Measurements from ENCODE around the gene IGFBP5.

Gene IGFBP5, protein sequence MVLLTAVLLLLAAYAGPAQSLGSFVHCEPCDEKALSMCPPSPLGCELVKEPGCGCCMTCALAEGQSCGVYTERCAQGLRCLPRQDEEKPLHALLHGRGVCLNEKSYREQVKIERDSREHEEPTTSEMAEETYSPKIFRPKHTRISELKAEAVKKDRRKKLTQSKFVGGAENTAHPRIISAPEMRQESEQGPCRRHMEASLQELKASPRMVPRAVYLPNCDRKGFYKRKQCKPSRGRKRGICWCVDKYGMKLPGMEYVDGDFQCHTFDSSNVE

DNA sequence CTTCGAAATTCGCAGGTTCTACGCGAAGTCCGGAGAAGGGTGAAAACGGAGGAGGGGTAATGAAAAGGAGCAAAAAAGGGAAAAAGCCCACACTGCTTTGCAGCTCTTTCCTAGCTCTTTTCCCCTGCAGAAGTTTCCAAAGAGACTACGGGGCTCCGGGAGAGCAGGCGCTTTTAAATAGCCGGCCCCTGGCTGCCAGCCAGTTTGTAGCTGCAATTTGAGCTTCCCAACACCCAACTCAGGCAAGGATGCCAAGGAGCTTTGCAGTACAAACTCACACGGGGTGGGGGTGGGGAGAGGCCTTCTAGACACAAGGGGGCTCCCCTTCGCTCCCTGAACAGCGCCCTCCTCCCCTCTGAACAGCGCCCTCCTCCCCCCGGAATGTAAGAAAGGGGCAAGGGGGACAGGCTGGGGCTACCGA lies at the start of gene IGFBP5:
Gene IGFBP5 (minus strand): TSS at position 149 of the 421 bp plus-strand sequence. CDS start 774 bp downstream, outside the sequence.
- DNase-seq = peak; percentile 71 to 90 (median 83)

DNA sequence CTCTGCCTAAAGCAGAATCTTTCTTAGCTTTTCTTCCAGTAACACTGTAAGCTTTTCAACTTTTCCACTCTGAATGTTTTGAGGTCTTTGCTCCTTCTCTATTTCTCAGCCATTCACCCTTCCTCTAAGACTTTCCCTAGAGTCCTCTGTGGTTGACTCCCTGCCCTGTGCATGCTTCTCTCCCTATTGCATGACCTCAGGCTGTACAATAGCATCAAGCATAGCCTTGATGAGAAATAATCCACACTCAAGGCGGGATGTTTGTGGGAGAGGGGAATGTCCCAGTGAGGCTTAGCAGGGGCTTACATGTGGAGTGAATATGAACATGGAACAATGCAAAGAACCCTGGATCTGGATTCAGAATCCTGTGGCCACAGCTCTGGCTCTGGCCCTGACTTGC lies 48.4 kb upstream of the IGFBP5 start:
- no peak for DNase-seq

DNA sequence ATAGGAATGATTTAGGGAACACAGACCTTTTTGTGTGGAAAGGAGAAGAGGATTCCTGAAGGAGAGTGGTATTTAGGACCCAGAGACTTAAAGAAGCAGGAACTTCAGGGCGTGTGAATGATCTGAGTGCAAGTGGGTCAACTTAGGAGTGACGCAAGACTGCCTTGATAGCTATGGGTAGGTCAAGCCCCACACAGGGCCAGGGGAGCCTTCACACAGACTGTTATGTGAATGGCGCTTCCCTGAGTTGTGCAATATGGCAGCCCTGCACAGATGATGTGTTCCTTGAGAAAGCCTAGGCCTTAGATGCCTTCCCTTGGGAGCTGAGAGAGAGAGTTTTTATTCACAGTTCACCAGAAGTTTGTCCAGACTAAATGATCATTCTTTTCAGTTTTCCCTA lies 47.1 kb upstream of the IGFBP5 start:
- no peak for DNase-seq

DNA sequence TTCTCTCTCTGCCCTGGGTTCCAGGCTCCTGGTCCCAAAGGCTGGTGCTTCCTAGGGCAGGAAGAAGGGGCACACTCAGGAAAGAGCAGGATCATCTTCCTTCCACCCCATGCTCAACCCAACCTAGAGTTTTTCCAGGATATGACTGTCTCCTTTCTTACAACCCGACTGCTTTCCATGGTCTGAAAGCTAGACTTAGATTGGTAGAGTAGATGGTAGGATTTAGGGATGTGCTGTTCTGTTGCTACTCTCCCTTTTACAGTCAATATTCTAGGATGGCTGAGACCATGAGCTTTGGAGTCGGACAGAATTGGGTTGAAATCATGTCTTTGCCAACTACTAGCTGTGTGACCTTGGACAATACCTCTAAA lies 45.9 kb upstream of the IGFBP5 start:
- no peak for DNase-seq

DNA sequence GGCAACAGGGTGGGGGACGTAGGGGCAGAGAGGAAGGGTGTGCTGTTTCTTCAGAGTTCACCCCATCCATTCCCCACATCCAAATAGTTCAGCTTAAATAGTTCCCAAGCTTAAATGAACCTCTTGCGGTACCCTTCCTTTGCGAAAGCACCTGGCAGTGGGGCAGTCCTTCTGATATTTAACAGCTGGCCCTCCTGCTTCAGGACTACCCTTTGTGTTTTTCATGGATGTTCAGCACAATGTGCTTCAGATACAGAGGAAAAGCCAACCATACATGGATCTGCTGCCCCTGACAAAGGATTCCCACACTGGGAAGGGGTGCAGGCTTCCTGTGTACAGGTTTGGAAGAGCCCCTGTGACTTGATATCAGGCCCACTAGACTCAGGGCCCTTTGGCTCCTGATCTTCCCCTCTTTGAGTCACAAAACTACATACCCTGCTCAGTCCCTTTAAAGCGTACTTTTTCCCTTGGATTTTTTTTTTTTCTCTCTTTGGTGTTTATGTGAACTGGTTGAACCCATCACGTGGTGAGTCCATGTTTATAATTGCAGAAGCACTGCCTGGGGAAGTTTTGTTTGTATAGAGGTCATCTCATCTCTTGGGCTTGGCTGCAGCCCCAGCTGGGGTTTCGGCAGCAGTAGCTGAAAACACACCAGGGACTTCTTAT lies 45.3 kb upstream of the IGFBP5 start:
- DNase-seq = peak in 1 of 3 experiments; percentile 8

DNA sequence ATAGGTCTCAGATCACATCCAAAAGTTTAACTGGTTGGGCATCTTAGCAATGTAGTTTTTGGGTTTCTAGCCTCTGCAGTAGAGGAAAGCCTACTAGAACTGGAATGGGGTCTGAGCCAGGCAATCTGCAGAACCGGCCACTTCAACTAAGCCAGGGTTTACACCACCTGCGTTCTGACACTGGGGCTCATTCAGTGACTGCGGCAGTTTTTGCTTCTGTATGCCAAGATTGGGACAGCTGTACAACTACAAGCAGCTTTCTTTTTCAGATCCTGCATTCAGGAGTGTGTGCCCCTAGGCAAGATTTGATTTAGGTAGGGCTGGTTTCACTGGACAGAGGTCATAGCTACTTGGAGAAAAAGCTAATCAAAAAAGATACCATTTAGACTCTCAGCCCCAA lies 43.7 kb upstream of the IGFBP5 start:
- DNase-seq = peak in 2 of 3 experiments; percentile 12 to 50

DNA sequence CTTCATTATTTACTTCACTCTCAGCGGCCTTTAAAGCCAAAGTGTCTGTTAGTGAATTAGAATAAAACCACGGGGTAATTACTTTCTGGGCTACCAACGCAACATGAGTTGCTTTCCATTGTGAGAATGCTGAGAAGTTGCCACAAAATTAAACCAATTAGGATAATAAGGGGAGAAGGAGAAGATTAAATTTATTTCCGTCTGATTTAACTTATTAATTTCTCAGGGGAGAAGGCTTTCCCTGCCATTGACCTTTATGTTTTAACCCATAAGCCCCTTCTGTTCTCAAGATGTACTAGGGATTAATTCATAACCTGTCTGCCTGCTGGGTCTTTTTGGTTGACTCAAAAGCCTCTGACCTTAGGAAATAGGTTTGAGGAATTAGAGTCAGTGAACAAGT lies 42.3 kb upstream of the IGFBP5 start:
- peak in 1 of 3 experiments; percentile 26 for DNase-seq

DNA sequence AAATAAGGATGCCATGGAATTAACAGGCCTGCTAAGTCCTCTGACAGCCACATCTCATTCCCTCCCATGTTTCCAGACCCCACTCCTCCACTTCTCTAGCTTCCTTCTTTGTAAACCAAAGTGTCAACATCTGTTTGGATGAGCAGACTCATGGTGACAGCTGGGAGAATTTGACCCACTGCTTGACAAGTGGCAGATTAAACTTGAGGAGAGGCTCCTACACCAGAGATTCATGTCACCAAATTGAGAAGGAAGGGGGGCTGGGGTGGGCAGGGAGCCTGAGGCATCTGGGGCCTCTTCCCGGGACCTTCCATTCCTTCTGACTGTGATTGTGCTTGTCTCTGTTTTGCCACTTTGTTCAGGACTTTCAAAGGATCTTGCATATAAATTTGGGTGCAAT lies 41.0 kb upstream of the IGFBP5 start:
- DNase-seq = no peak

DNA sequence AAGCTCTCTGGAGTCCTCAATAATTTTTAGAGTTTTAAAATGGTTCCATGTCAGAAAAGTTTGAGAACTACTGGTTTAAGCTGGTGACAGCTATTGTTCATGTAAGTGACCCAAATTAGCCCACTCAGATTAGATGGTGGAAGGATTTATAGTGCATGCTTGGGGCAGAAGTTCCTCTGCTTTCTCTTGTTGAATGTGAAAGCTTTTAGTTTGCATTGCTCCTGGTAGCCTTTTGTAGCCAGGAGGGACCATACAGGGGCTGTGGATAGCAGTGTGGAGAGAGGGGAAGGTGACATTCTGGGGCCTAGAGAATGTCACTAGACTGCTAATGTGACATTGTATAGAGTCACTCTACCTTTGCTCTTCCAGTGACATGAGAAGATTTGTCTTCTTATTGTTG lies 40.3 kb upstream of the IGFBP5 start:
- DNase-seq = no peak

DNA sequence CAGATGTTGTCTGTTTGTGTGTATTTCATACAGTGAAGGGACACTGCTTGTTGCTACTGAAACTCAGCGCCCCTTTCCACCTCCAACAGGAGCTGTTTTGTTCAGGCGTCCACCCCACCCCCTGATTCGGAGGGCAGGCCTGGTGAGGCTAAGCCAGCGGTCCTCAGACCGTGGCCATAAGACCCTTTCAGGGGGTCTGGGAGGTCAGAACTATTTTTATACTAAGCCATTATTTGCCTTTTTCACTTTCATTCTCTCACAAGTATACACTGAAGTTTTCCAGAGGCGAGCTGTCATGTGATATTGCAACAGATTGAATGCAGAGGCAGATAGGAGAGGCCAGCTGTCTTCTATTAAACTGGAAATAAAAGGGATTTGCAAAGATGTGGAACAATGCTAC lies 39.7 kb upstream of the IGFBP5 start:
- DNase-seq = no peak

DNA sequence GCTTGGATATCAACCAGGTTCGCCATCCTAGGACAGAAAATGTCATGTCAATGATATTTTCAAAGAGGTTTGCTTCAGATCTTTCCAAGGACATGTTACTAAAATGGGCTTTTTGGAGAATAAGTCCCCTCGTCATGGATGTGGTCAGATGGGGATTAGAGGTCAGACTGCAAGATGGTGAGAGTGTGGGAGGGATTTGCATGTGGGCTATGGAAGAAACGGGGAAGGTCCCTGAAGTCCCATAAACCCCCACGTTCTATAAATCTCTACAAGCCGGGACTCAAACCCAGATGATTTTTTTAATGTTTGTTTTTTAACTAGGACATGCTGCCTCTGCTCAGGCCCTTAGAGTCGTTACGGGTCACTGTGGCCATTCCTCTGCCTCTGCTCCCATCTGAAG lies 37.7 kb upstream of the IGFBP5 start:
- no peak for DNase-seq

DNA sequence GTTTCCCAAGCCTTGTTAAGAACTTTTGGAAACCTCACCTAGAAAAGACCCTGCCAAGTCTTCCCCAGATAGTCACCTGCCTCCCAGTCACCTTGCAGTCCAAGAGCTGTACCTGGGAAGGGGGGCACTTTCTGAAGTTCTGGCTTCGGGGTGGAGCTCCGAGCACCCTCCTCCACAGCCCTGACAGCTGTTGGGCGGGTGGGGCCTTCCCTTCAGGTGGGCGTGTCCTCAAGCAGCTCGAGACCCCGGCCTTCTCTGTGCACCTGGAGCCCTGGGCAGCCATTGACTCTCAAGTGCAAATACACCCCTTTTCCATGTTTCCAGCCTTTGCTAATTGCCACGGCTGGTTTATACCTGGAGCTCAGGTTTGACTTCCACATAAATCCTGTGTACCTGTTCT lies 37.0 kb upstream of the IGFBP5 start:
- peak in 2 of 3 experiments; percentile 44 to 73 for DNase-seq

DNA sequence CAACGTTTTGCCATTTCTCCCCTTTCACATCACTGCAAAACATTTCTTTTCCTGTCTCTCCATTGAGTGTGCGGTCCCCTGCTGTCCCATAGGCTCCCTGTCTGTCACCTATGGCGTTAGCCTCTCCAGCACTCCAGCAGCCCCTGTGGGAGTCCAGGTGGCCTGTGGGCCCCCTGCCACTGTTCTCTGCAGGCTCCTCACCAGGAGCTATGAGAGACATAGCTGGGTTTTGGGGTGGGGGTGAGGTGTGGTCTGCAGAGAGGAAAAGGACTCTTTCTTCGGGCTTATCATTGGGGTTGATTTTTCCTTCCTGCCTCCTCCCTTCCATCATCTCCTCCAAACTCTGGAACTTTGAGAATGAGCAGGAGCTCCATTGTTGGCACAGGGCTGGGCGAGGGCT lies 36.1 kb upstream of the IGFBP5 start:
- no peak for DNase-seq

DNA sequence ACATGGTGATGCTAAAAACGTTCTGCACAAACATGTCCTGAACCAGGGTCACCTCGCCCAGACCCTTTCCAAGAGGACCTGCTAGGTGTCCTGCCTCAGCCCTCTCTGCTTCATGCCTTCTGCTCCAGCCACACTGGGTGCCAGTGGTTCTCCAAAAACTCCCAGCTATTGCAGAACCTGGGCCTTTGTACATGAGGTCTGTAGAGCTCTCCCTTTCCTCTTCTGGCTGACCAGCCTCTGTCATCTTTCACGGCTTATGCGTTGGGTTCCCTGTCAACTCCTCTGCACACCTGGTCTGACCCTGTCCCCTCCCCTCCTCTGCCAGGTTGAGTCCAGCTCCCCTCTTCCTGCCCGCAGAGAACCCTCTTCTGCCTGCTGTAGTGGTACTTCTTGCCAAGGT lies 35.5 kb upstream of the IGFBP5 start:
- no peak for DNase-seq

DNA sequence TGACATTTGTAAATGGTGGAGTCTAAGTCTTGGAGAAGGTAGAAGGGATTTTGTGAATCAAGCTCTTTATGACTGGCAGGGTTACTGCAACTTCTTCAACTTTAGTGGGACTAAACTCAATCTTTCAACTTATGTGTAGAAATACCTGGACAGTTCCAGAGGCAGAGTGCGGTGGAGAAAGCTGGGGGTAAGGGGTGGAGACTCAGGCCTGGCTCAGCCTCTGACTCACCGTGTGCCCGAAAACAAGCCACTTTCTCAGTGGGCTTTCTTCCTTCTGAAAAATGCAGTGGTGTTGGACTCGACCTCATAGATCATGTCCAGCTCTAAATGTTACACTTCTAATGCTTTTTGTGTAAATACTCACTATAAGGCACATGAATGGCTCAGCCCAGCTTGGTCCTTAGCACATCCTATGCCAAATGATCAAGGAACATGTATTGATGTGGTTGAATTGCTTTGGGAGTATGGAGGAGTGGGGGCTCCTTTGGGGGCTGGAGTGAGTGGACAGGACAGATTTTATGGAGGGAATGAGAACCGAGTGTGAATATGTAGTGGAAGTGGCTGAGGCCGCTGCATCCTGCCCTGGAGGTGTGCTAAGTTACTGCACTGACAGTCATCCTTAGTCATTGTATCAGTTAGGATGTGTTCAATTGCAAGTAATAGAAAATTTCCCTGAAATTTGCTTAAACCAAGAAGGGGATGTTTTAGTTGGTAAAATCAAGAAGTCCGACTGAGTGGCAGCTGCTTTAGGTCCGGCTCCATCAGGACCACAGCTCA lies 32.2 kb upstream of the IGFBP5 start:
- DNase-seq = no peak

DNA sequence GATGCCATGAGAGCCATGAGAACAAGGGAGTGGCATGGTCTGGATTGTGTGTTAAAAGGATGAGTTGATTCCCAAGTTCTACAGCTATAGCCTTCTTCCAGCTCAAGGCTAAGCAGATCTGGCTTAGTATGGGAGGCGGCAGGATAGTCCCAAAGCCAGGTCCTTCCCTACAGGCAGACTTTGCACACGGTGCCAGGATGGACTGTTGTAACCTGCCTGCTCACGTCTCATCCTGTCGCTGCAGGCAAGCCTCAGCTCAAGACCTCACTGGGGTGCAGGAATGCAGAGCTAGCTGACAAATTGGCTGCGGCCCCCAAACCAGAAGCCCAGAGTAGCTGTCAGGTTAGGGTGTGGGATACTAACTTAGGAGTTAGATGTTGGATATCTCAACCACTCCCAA lies 28.8 kb upstream of the IGFBP5 start:
- DNase-seq = no peak

DNA sequence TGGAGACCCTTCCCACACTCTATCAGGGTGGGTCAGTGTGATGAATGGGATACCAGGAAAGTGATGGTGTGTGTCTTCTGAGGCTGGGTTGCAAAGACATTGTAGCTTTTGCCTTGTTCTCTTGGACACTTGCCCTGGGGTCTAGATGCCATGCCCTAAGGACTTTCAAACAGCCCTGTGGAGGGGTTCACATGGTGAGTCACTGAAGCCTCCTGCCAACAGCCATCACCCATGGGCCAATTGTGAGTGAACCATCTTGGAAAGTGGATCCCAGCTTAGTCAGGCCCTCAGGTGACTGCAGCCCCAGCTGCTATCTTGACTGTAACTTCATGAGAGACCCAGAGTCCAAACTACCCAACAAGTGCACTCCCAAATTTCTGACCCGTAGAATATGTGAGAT lies 25.8 kb upstream of the IGFBP5 start:
- no peak for DNase-seq

DNA sequence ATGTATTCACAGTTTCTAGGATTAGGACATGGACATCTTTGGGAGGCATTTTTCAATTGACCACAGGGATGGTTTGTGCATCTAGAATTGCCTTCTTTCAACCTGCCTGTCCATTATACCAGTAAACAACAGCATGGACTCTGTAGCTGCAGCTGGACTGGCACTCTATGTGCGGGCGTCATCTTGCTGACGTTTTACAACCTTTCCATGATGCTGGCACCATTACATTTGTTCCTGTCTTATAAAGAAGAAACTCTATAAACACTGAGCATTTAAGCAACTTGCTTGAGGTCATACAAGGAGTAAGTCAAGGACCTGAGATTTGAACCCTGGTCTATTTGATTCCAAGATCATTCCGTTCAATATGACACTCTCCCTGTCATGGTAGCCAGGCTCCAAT lies 25.4 kb upstream of the IGFBP5 start:
- no peak for DNase-seq

DNA sequence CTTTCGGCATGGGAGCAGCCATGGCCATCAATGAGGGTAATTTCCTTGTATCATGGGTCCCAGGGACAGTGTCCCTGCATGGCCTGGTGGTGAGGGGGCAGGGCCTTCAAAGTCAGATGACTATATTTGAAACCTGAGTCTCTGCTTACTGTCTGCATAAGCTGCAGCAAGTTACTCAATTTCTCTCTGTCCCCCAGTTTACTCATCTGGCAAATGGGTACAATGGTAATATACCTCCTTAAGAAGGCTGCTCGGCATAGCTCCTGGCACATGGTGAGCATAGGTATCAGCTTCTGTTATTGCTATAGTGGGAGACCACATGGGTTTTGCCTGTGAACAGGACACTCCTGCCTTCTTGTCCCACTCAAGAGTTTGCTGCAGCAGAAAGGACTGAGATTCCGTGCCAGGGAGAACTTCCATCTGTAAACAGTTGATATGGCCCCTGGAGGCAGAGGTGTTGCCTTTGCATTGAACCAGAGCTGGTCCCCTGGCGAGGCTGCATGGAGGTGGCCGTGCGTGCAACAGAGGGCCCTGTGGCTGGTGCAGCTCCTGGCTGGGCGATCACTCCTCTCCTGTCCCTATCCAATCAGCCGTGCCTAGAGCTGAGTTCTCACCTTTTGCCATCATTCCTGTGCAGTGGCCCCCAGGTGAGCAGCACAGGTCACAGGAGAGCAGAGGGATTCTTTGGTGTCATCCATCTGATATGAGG lies 22.7 kb upstream of the IGFBP5 start:
- DNase-seq = no peak

DNA sequence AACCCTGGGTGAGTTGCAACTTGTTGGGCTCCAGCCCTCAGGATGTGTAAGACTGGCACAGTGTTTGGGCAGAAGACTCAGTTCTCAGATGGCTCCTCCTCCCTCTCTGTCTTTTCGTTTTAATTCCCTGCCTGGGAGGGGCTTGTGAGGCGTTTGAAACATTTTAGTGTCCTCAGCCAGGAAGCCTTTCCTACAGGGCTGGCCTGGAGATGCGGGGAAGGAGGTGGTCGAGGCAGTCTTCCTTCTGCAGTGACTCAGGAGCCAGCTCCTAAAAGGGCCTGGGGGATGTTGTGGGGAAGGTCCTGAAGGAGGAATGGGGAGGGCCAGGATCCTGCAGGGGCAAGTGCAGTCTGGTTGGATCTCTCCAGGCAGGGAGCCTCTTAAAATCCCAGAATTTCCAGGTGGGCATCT lies 22.1 kb upstream of the IGFBP5 start:
- DNase-seq = no peak

DNA sequence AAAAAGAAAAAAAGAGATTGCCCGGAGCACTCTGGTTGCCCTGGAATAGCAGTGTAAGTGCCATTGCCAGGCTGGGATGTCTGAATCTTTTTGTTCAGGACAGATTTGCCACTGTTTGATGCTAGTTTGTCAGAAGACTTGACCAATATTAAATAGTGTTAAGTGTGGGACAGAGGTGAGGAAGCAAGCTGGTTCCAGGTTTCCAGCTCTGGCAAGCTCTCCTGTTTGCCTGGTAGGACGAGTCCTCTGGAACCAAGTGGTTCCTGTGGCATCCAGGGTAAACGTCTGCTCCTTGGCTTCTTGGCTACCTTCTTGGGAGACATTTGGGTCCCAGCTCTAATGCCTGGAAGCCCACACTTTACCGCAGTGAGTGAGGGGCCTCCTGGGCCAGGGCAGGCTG lies 20.8 kb upstream of the IGFBP5 start:
- DNase-seq = no peak

DNA sequence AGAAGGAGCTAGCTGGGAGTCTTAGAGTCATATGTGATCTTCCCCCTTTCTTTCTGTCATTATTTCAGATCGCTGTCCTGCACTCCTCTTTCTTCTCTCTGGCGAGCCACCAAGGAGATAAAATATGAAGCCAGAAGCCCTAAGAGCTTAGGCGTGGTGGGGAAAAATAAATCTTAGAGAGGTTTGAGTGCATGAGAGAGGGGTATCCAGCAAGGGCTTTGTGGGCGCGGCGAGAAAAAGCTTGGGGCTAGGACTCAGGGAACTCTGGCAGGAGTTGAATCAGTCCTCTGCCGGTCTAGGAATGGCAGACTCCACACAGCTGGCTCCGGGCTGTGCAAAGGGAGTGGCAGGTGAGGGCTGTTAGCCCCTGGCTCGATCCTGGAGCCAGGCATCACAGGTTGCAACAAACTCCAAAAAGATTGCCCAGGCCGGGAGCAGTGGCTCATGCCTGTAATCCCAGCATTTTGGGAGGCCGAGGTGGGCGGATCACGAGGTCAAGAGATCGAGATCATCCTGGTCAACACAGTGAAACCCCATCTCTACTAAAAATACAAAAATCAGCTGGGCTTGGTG lies 20.1 kb upstream of the IGFBP5 start:
- DNase-seq = no peak

DNA sequence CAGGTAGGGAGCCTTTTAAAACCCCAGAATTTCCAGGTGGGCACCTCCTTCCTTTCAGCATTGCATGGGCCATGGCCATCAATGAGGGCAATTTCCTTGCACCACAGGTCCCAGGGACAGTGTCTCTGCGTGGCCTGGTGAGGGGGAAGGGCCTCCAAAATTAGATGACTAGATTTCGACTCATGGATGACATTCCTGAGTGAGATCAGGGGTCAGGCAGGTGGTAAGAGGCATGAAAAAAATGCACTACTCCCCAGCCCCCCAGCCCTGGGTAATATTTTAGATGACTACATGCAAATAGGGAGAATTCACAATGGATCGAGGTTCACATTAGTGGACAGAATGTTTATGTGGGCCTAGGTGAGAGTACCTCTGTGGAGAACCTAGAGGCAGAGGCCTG lies 19.0 kb upstream of the IGFBP5 start:
- DNase-seq = no peak
